GM21390 (cell line): ENCODE data around the gene TYW3.
"Not testable (repeated sequence)": the region's sequence is repeated elsewhere in the genome, so short reads cannot be mapped to it uniquely, and the experiment has no call there.

Source experiments
- ATAC-seq: cut with Tn5 transposase; IDR thresholded peaks from one replicate; pipeline ENCODE4 v1.9.1; 2021; ENCODE audit not compliant: unreplicated experiment

TYW3 gene

GRCh38 chr1:74731399-74732052 lies 1.4 kb upstream of the TYW3 start:
- ATAC-seq, result peak; percentile 15

- ATAC-seq, result peak; percentile 13
Observed at GRCh38 chr1:74732071-74732946, 643 bp upstream of the TYW3 start.

- ATAC-seq, result peak; percentile 49
Observed at GRCh38 chr1:74733604-74734484, 892 bp downstream of the TYW3 start.

GRCh38 chr1:74737333-74737732 lies 4.4 kb downstream of the TYW3 start:
- ATAC-seq, result no peak

- ATAC-seq, result not testable (repeated sequence)
Observed at GRCh38 chr1:74740307-74740980, 7.5 kb downstream of the TYW3 start.

- not testable (repeated sequence) for ATAC-seq
Observed at GRCh38 chr1:74745247-74745646, 12.3 kb downstream of the TYW3 start.

- no peak for ATAC-seq
Observed at GRCh38 chr1:74748960-74749359, 16.0 kb downstream of the TYW3 start.

GRCh38 chr1:74753104-74753503 lies 20.2 kb downstream of the TYW3 start:
- ATAC-seq, result no peak

- ATAC-seq, result no peak
Observed at GRCh38 chr1:74755475-74755874, 22.5 kb downstream of the TYW3 start.

- not testable (repeated sequence) for ATAC-seq
Observed at GRCh38 chr1:74756650-74757049, 23.7 kb downstream of the TYW3 start.

GRCh38 chr1:74763807-74764206 lies 30.9 kb downstream of the TYW3 start:
- ATAC-seq, result no peak

GRCh38 chr1:74766579-74766978 lies 33.6 kb downstream of the TYW3 start:
- no peak for ATAC-seq

- ATAC-seq, result no peak
Observed at GRCh38 chr1:74767490-74767889, 34.5 kb downstream of the TYW3 start.

- peak; percentile 78 for ATAC-seq
Observed at GRCh38 chr1:74771913-74772515, 39.1 kb downstream of the TYW3 start.

GRCh38 chr1:74772945-74773344 lies 40.0 kb downstream of the TYW3 start:
- ATAC-seq, result no peak

GRCh38 chr1:74773582-74773981 lies 40.6 kb downstream of the TYW3 start:
- no peak for ATAC-seq

GRCh38 chr1:74775735-74776134 lies 42.8 kb downstream of the TYW3 start:
- no peak for ATAC-seq

- no peak for ATAC-seq
Observed at GRCh38 chr1:74777525-74777924, 44.6 kb downstream of the TYW3 start.

GRCh38 chr1:74779750-74780149 lies 46.8 kb downstream of the TYW3 start:
- ATAC-seq, result no peak

GRCh38 chr1:74780594-74780993 lies 47.6 kb downstream of the TYW3 start:
- ATAC-seq, result no peak
